ENCODE results near the gene LGI4.

DNA sequence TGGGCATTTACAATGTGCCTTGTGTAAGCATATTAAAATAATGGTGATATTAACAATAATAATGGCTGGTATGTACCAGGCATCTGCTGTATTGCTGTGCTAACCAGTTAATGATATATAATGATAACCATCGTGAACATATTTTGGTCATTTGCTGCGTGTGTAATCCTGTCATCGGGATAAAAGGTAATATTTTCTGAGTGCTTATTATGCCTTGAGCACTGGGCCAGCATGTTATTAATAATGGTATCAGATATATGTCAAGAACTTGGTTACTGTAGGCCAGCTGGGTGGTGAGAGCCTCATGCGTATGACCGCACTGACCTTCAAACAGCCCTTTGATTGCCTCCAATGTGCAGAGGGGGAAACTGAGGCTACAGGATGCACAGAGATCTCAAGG is 41.4 kb downstream of the LGI4 start:
- TF ChIP-seq CTCF (conservative IDR thresholded peaks at IDR 0.05 in 1 of 2, IDR thresholded peaks at IDR 0.05 in 1 of 2; ENCODE audit: extremely low read depth in 1 of 2, insufficient read depth in 1 of 2, low read depth in 1 of 2, low read length in 2 of 2) (no peak), EZH2 (IDR thresholded peaks at IDR 0.05; ENCODE audit: borderline replicate concordance, low read length) (no peak)
